ENCODE measurements around the gene CAMKK2. TPM values are rescaled to one million over a fixed set of nuclear protein-coding genes. Genes with fewer than 3 reads are reported as not detected.

CAMKK2 gene
- total and polyA plus RNA-seq, 10 donors: 13.6 to 90.1 (median 63.3) TPM

- H3K9me3 ChIP-seq: no peaks in the 10 kb centered on the region
- H3K27me3 ChIP-seq (replicated peaks in 1 of 7): no peaks in the 10 kb centered on the region
- H3K4me1 ChIP-seq: no peaks in the 10 kb centered on the region
- no peak overlapping the region for H3K27ac ChIP-seq
- peaks cover 0 to 100% (median 68%) of the 10 kb centered on the region in 6 donors for H3K36me3 ChIP-seq
- intact Hi-C loops (cut with DNase I; ENCODE audit: low total_unique reads): no loop called here
- DNase-seq: no peak
- 92 to 100% (median 100%) methylated on average over 1 of the region's 1 CpG for WGBS, 5 donors
- H3K4me3 ChIP-seq: no peak overlapping the region
- TF ChIP-seq POLR2AphosphoS5 (IDR thresholded peaks at IDR 0.05) (no peak), CTCF (IDR thresholded peaks at IDR 0.05 in 8 of 11, conservative IDR thresholded peaks at IDR 0.05 in 3 of 11) (no peak), POLR2A (IDR thresholded peaks at IDR 0.05) (no peak)
These were observed 28.7 kb downstream of the CAMKK2 start for GRCh38 chr12:121267822-121268221.

GRCh38 chr12:121264951-121265515, 31.5 kb downstream of the CAMKK2 start:
- H3K27ac ChIP-seq: no peak overlapping the region
- H3K4me1 ChIP-seq: no peaks in the 10 kb centered on the region
- H3K36me3 ChIP-seq: peaks cover 0 to 100% (median 82%) of the 10 kb centered on the region in 6 donors
- no peaks in the 10 kb centered on the region for H3K27me3 ChIP-seq (replicated peaks in 1 of 7)
- TF ChIP-seq POLR2A (IDR thresholded peaks at IDR 0.05): no peak
- no peak for TF ChIP-seq POLR2AphosphoS5 (IDR thresholded peaks at IDR 0.05)
- no peak for TF ChIP-seq CTCF (IDR thresholded peaks at IDR 0.05 in 8 of 11, conservative IDR thresholded peaks at IDR 0.05 in 3 of 11)
- DNase-seq: no peak
- intact Hi-C loops (cut with DNase I; ENCODE audit: low total_unique reads): no loop called here
- H3K9me3 ChIP-seq: no peaks in the 10 kb centered on the region
- 83 to 94% (median 89%) methylated on average over 10 of the region's 10 CpGs for WGBS, 5 donors
- H3K4me3 ChIP-seq: no peak overlapping the region

GRCh38 chr12:121264135-121264534, 32.4 kb downstream of the CAMKK2 start:
- Histone ChIP-seq H3K27me3 (replicated peaks in 1 of 7) (no peaks in the 10 kb centered on the region), H3K4me3 (no peak overlapping the region), H3K9me3 (no peaks in the 10 kb centered on the region), H3K27ac (no peak overlapping the region), H3K36me3 (peaks cover 0 to 100% (median 83%) of the 10 kb centered on the region in 6 donors), H3K4me1 (no peaks in the 10 kb centered on the region)
- intact Hi-C loops (cut with DNase I; ENCODE audit: low total_unique reads): no loop called here
- DNase-seq: no peak
- 89 to 99% (median 91%) methylated on average over 8 of the region's 8 CpGs for WGBS, 5 donors
- TF ChIP-seq POLR2AphosphoS5 (IDR thresholded peaks at IDR 0.05): peak in 1 of 3 donors; percentile 3
- no peak for TF ChIP-seq POLR2A (IDR thresholded peaks at IDR 0.05)

- H3K9me3 ChIP-seq: no peaks in the 10 kb centered on the region
- H3K27me3 ChIP-seq (replicated peaks in 1 of 7): no peaks in the 10 kb centered on the region
- DNase-seq: no peak
- no peaks in the 10 kb centered on the region for H3K4me1 ChIP-seq
- WGBS, 5 donors: 91 to 97% (median 95%) methylated on average over 10 of the region's 10 CpGs
- no peak overlapping the region for H3K27ac ChIP-seq
- intact Hi-C loops (cut with DNase I; ENCODE audit: low total_unique reads): no loop called here
- H3K4me3 ChIP-seq: no peak overlapping the region
- peaks cover 0 to 100% (median 79%) of the 10 kb centered on the region in 6 donors for H3K36me3 ChIP-seq
- TF ChIP-seq POLR2AphosphoS5 (IDR thresholded peaks at IDR 0.05): no peak
- TF ChIP-seq CTCF (IDR thresholded peaks at IDR 0.05 in 8 of 11, conservative IDR thresholded peaks at IDR 0.05 in 3 of 11): no peak
- no peak for TF ChIP-seq POLR2A (IDR thresholded peaks at IDR 0.05)
These were observed 33.1 kb downstream of the CAMKK2 start for GRCh38 chr12:121263206-121263935.
